B cell (primary cell): Measurements from ENCODE around the gene GPBP1L1. TPM values are rescaled to one million over a fixed set of nuclear protein-coding genes. Genes with fewer than 3 reads are reported as not detected.

Experiments
- ATAC-seq: fragments of 200-7000 bp; cut with Tn5 transposase; one replicate; pipeline ENCODE4 v1.10.0; 2021; ENCODE audit warnings: low read depth, mild to moderate bottlenecking, moderate number of reproducible peaks, moderate library complexity
- CTCF ChIA-PET: fragments of 350-600 bp; sonication (Branson Sonifier 250); formaldehyde crosslinking; loops from one replicate; lab custom pipeline; 2021; ENCODE audit warnings: antibody characterized with exemption, inconsistent platforms; lab: Charles Lee
- POLR2A ChIA-PET: fragments of 350-600 bp; sonication (Branson Sonifier 250); formaldehyde crosslinking; loops from one replicate; lab custom pipeline; 2021; ENCODE audit warnings: antibody characterized with exemption; lab: Charles Lee
- DNase-seq: peaks from one replicate; pipeline ENCODE4 v3.0.0; 2013
- H2AFZ ChIP-seq: 2 replicates; pipeline ENCODE4 v1.6.1; 2012; ENCODE audit warnings: mild to moderate bottlenecking, low read depth, low read length; ENCODE audit not compliant: insufficient read depth, poor library complexity, severe bottlenecking
- H3K27ac ChIP-seq, 2 donors: 1 replicate in 1 of 2; 2 replicates in 1 of 2; pipeline ENCODE4 v1.5.1; 2012 to 2013; ENCODE audit warnings: low read length in 2 of 2, mild to moderate bottlenecking in 2 of 2, moderate library complexity in 1 of 2
- H3K27me3 ChIP-seq, 4 experiments: fragments of 200-600 bp in 1 of 4; sonication (generic) in 1 of 4; replicated peaks in 1 of 4; 1 replicate in 2 of 4; 2 replicates in 2 of 4; pipeline versions ENCODE4 v1.6.1 to v1.7.0; 2013 to 2016; ENCODE audit warnings: low read length in 3 of 4, mild to moderate bottlenecking in 2 of 4, mixed read lengths in 1 of 4, moderate library complexity in 1 of 4; ENCODE audit not compliant: insufficient read depth in 4 of 4, control insufficient read depth in 3 of 4; ENCODE audit errors: control extremely low read depth in 1 of 4
- H3K36me3 ChIP-seq, 2 experiments: replicated peaks in 1 of 2; 1 replicate in 1 of 2; 2 replicates in 1 of 2; pipeline versions ENCODE4 v1.6.1 to v1.7.1; 2013; ENCODE audit warnings: low read length in 1 of 2; ENCODE audit not compliant: insufficient read depth in 2 of 2, control insufficient read depth in 1 of 2; ENCODE audit errors: control extremely low read depth in 1 of 2, extremely low read depth in 1 of 2
- H3K4me1 ChIP-seq, 2 donors: fragments of 200-600 bp in 1 of 2; sonication (generic) in 1 of 2; 1 replicate in 1 of 2; 2 replicates in 1 of 2; pipeline versions ENCODE4 v1.5.1 to v1.6.1; 2013 to 2017; ENCODE audit warnings: low read length in 2 of 2; ENCODE audit not compliant: control insufficient read depth in 2 of 2, insufficient read depth in 2 of 2
- H3K4me2 ChIP-seq: replicated peaks from 2 replicates; pipeline ENCODE3; 2012; ENCODE audit warnings: mild to moderate bottlenecking, low read depth, low read length; ENCODE audit not compliant: poor library complexity, severe bottlenecking
- H3K4me3 ChIP-seq, 5 experiments: fragments of 200-600 bp in 1 of 5; sonication (generic) in 1 of 5; 1 replicate in 3 of 5; 2 replicates in 2 of 5; pipeline versions ENCODE4 v1.5.1 to v1.7.0; 2011 to 2016; ENCODE audit warnings: low read length in 4 of 5, mild to moderate bottlenecking in 4 of 5, low read depth in 2 of 5, control low read depth in 1 of 5, moderate library complexity in 1 of 5; ENCODE audit not compliant: insufficient read depth in 1 of 5; ENCODE audit errors: control extremely low read depth in 1 of 5, extremely low read depth in 1 of 5
- H3K79me2 ChIP-seq: fragments of 200-600 bp; sonication (generic); one replicate; pipeline ENCODE4 v1.6.0; 2016; ENCODE audit warnings: low read length; ENCODE audit not compliant: control insufficient read depth, insufficient read depth
- H3K9ac ChIP-seq: fragments of 200-600 bp; sonication (generic); 2 replicates; pipeline ENCODE4 v1.6.1; 2017; ENCODE audit warnings: mild to moderate bottlenecking, low read length, moderate library complexity
- H3K9me3 ChIP-seq, 3 donors: one replicate each; pipeline versions ENCODE4 v1.6.1 to v1.7.1; 2013; ENCODE audit warnings: low read length in 2 of 3; ENCODE audit not compliant: control insufficient read depth in 2 of 3, insufficient read depth in 1 of 3; ENCODE audit errors: control extremely low read depth in 1 of 3
- H4K20me1 ChIP-seq: 2 replicates; pipeline ENCODE4 v1.6.0; 2012; ENCODE audit warnings: mild to moderate bottlenecking, low read length; ENCODE audit not compliant: insufficient read depth, control insufficient read depth, poor library complexity, severe bottlenecking
- H3K27ac Mint-ChIP-seq: one replicate; pipeline ENCODE4 v1.8.0; 2021; ENCODE audit warnings: mixed read lengths
- H3K27me3 Mint-ChIP-seq: one replicate; pipeline ENCODE4 v1.8.0; 2021; ENCODE audit warnings: mixed read lengths
- H3K4me1 Mint-ChIP-seq: one replicate; pipeline ENCODE4 v1.8.0; 2021; ENCODE audit warnings: mixed read lengths
- H3K4me3 Mint-ChIP-seq: one replicate; pipeline ENCODE4 v1.8.0; 2021; ENCODE audit warnings: mixed read lengths
- H3K9me3 Mint-ChIP-seq: one replicate; pipeline ENCODE4 v1.8.0; 2022; ENCODE audit warnings: mixed read lengths; ENCODE audit not compliant: insufficient read depth
- EZH2 ChIP-seq: IDR thresholded peaks from 2 replicates; pipeline ENCODE4 v1.6.1; 2012; ENCODE audit warnings: borderline replicate concordance, low read depth, mild to moderate bottlenecking, moderate library complexity, low read length; ENCODE audit not compliant: insufficient read depth, poor library complexity, severe bottlenecking
- WGBS: methylation state at CpG from one replicate; pipeline ENCODE4 v1.1.5; 2013; ENCODE audit warnings: missing lambda C conversion rate; ENCODE audit not compliant: insufficient coverage; 5-methylcytosine and 5-hydroxymethylcytosine counted together
- intact Hi-C: fragments of 100-400 bp; cut with micrococcal nuclease; formaldehyde crosslinking; loops from one replicate; pipeline ENCODE4 v1.10.0; 2022
- polyA plus RNA-seq: library from polyadenylated mRNA; depleted of rRNA; stranded (reverse); fragments of >200 nt; gene quantifications from 2 replicates; pipeline ENCODE4 v1.2.3, GENCODE V29; 2012
- total RNA-seq, 2 donors: library from RNA; stranded (reverse); fragments of 120-200 nt in 1 of 2; gene quantifications; 1 replicate in 1 of 2; 2 replicates in 1 of 2; pipeline versions ENCODE4 v1.2.3 to v1.2.4, GENCODE V29; 2013 to 2022
- TF ChIP-seq, protein P1 (sequence below): fragments of 200-600 bp; IDR thresholded peaks from one replicate; pipeline ENCODE4 v1.8.0; 2022; ENCODE audit warnings: antibody characterized with exemption, mild to moderate bottlenecking

Gene GPBP1L1
- total and polyA plus RNA-seq, 2 donors (not counting 1 experiment from before 2014, with no cell fraction given): 75.5 to 137 TPM

DNA sequence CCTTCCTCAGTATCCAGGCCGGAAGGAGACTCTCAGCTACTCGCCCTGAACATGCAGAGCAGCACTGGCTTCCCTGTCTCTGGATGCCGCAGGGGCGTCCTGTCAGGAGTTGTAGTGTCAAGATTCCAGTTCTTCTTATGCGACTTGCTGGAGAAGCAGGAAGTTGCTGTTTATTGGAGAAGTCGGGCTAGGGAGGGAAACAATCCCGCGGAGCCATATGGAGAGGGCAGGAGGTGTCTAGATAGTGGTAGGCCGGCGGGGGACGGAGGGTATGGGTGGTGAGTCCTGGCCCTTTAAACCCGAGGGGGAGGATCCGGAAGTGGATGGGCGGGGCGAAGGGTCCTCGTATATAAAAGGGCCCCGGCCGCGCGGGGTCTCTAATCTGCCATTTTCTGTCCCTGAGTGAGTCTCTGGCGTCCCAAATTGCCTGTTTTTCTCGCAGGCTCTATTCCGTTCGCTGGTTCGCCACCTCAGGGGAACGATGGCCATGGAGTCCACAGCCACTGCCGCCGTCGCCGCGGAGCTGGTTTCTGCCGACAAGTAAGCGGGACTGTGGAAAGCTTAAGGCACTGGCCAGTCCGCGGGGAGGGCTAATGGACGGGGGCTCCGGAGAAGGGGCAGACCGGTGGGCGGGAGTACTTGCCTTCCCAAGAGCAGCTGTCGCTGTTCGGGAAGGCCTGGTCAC, 102.5 kb downstream of the GPBP1L1 start, which contains the start of gene NASP:
NASP (plus strand) TSS at position 376 of the 685 bp plus-strand sequence; CDS start at position 482, 106 bp downstream.
- WGBS: 0% methylated on average over 40 of the region's 41 CpGs
- ATAC-seq (peak; percentile 59), DNase-seq (peak; percentile 95)
- peaks cover 40 to 49% of the 10 kb centered on the region in 2 donors for H3K4me1 ChIP-seq
- peaks cover 46% of the 10 kb centered on the region for H3K79me2 ChIP-seq
- peak within 1 kb of the TSS; percentile 91 to 100 (median 97) for H3K4me3 ChIP-seq
- peaks cover 44% of the 10 kb centered on the region for H3K4me1 Mint-ChIP-seq
- no peaks in the 10 kb centered on the region for H3K36me3 ChIP-seq
- intact Hi-C loops: loop anchor here (1.0 to 5.0 kb wide), 12 partner anchors 34 to 871 kb away; partner anchors contain the start of genes AKR1A1, CCDC163, EIF2B3 and IPP
- peak within 1 kb of the TSS; percentile 92 for H3K9ac ChIP-seq
- ChIA-PET POLR2A (interaction anchor here (0.9 to 4.1 kb wide), 9 partner anchors 17 to 719 kb away, joined by 3 to 31 read pairs (median 8); partner anchors contain the start of genes AKR1A1, GPBP1L1, LRRC41 and MUTYH), CTCF (interaction anchor here (0.8 to 6.9 kb wide), 8 partner anchors 14 to 570 kb away, joined by 3 to 57 read pairs (median 7); partner anchors contain the start of gene AKR1A1)
- H3K9me3 Mint-ChIP-seq: no peaks in the 10 kb centered on the region
- H3K27ac ChIP-seq: peak within 1 kb of the TSS; percentile 80 to 82
- peak within 1 kb of the TSS; percentile 97 for H3K27ac Mint-ChIP-seq
- no peaks in the 10 kb centered on the region for H3K27me3 ChIP-seq
- TF ChIP-seq, protein P1, sequence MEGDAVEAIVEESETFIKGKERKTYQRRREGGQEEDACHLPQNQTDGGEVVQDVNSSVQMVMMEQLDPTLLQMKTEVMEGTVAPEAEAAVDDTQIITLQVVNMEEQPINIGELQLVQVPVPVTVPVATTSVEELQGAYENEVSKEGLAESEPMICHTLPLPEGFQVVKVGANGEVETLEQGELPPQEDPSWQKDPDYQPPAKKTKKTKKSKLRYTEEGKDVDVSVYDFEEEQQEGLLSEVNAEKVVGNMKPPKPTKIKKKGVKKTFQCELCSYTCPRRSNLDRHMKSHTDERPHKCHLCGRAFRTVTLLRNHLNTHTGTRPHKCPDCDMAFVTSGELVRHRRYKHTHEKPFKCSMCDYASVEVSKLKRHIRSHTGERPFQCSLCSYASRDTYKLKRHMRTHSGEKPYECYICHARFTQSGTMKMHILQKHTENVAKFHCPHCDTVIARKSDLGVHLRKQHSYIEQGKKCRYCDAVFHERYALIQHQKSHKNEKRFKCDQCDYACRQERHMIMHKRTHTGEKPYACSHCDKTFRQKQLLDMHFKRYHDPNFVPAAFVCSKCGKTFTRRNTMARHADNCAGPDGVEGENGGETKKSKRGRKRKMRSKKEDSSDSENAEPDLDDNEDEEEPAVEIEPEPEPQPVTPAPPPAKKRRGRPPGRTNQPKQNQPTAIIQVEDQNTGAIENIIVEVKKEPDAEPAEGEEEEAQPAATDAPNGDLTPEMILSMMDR: no peak
- TF ChIP-seq EZH2: no peak
- peaks cover 0 to 10% (median 0%) of the 10 kb centered on the region in 3 donors for H3K9me3 ChIP-seq
- H3K4me2 ChIP-seq: peak within 1 kb of the TSS; percentile 89
- H4K20me1 ChIP-seq: peaks cover 37% of the 10 kb centered on the region
- H3K27me3 Mint-ChIP-seq: no peaks in the 10 kb centered on the region
- H3K4me3 Mint-ChIP-seq: peak within 1 kb of the TSS; percentile 99
- peak within 1 kb of the TSS; percentile 94 for H2AFZ ChIP-seq
